Panc1 (cell line): ENCODE measurements around the gene FBXL4. TPM values are rescaled to one million over a fixed set of nuclear protein-coding genes. Genes with fewer than 3 reads are reported as not detected.

Experiments
- ATAC-seq: fragments of 200-7000 bp; cut with Tn5 transposase; 2 replicates; pipeline ENCODE4 v1.9.1; 2020; ENCODE audit warnings: mild to moderate bottlenecking, moderate library complexity
- BruUV-seq: library from RNA; stranded (reverse); fragments of 400-500 nt; replicated peaks from 2 replicates; lab custom pipeline; 2021; lab: Mats Ljungman, UMichigan
- CTCF ChIA-PET: fragments of 300-600 bp; sonication (Branson Sonifier 250); formaldehyde crosslinking; loops from one replicate; lab custom pipeline; 2022; ENCODE audit warnings: antibody characterized with exemption; lab: Charles Lee
- POLR2A ChIA-PET: fragments of 300-600 bp; sonication (Branson Sonifier 250); formaldehyde crosslinking; loops from one replicate; lab custom pipeline; 2022; ENCODE audit warnings: antibody characterized with exemption; lab: Charles Lee
- DNase-seq: peaks from one replicate; pipeline ENCODE4 v3.0.0-alpha.2; 2010; ENCODE audit warnings: low read depth, low spot score
- H3K27ac ChIP-seq: 2 replicates; pipeline ENCODE4 v1.5.1; 2011; ENCODE audit warnings: mild to moderate bottlenecking, low read length, inconsistent platforms
- H3K27me3 ChIP-seq: fragments of 200-500 bp; sonication (Bioruptor generic); 2 replicates; pipeline ENCODE4 v1.6.0; 2014; ENCODE audit warnings: low read length, inconsistent platforms; ENCODE audit not compliant: control insufficient read depth, insufficient read depth
- H3K36me3 ChIP-seq: fragments of 200-500 bp; sonication (Bioruptor generic); 2 replicates; pipeline ENCODE4 v1.5.1; 2014; ENCODE audit warnings: inconsistent platforms, mild to moderate bottlenecking, low read length, moderate library complexity; ENCODE audit not compliant: control insufficient read depth, insufficient read depth
- H3K4me1 ChIP-seq: 2 replicates; pipeline ENCODE4 v1.5.1; 2011; ENCODE audit warnings: inconsistent platforms, mild to moderate bottlenecking, low read length, moderate library complexity; ENCODE audit not compliant: control insufficient read depth, insufficient read depth
- H3K4me3 ChIP-seq, 2 experiments: 2 replicates each; pipeline ENCODE4 v1.5.1; 2011 to 2012; ENCODE audit warnings: low read depth in 2 of 2, low read length in 2 of 2, mild to moderate bottlenecking in 2 of 2, inconsistent platforms in 1 of 2, moderate library complexity in 1 of 2
- H3K9me3 ChIP-seq: fragments of 200-500 bp; sonication (Bioruptor generic); 2 replicates; pipeline ENCODE4 v1.5.1; 2014; ENCODE audit warnings: low read depth, mild to moderate bottlenecking, inconsistent platforms, low read length, moderate library complexity; ENCODE audit not compliant: control insufficient read depth, insufficient read depth
- CTCF ChIP-seq: fragments of 450-650 bp; IDR thresholded peaks from 2 replicates; pipeline ENCODE4 v1.5.1; 2017; ENCODE audit warnings: mild to moderate bottlenecking
- POLR2AphosphoS5 ChIP-seq: IDR thresholded peaks from 2 replicates; pipeline ENCODE4 v1.6.1; 2012; ENCODE audit warnings: mild to moderate bottlenecking, low read depth, low read length, moderate library complexity
- REST ChIP-seq, 2 experiments: IDR thresholded peaks; 2 replicates each; pipeline ENCODE4 v1.6.1; 2011 to 2012; ENCODE audit warnings: low read depth in 2 of 2, control low read depth in 1 of 2, low read length in 1 of 2, mild to moderate bottlenecking in 1 of 2, moderate library complexity in 1 of 2; ENCODE audit not compliant: insufficient read depth in 1 of 2
- SIN3A ChIP-seq: IDR thresholded peaks from 2 replicates; pipeline ENCODE4 v1.6.1; 2012; ENCODE audit warnings: low read depth, mild to moderate bottlenecking, low read length, moderate library complexity, borderline replicate concordance; ENCODE audit not compliant: insufficient read depth
- TCF7L2 ChIP-seq: IDR thresholded peaks from 2 replicates; pipeline ENCODE4 v1.6.1; 2011; ENCODE audit warnings: mild to moderate bottlenecking, low read depth, low read length, inconsistent platforms
- in situ Hi-C: cut with HindIII; loops from 2 replicates; pipeline ENCODE4 v1.10.0; 2016; ENCODE audit warnings: low sequenced_read_pairs, low pct_unique_long_range_greater_than_20kb
- intact Hi-C: fragments of 100-400 bp; cut with micrococcal nuclease; formaldehyde crosslinking; loops from one replicate; pipeline ENCODE4 v1.10.0; 2022; ENCODE audit not compliant: unreplicated experiment
- total RNA-seq: library from RNA; stranded (reverse); gene quantifications from one replicate; pipeline ENCODE4 v1.2.1, GENCODE V29; 2021; ENCODE audit not compliant: unreplicated experiment

FBXL4 gene
- total RNA-seq, 1 experiment from 2014 or later: 11.5 TPM

- no TSS peak for BruUV-seq
- in situ Hi-C loops (no loop called here), intact Hi-C loops (no loop called here)
- CTCF ChIA-PET: no interaction called here
- H3K27ac ChIP-seq: no peak overlapping the region
- no peak overlapping the region for H3K4me3 ChIP-seq
- H3K4me1 ChIP-seq: no peaks in the 10 kb centered on the region
- ATAC-seq: no peak
- no peak for DNase-seq
- H3K9me3 ChIP-seq: no peaks in the 10 kb centered on the region
- TF ChIP-seq POLR2AphosphoS5 (no peak), TCF7L2 (no peak), CTCF (no peak), SIN3A (no peak), REST (IDR thresholded peaks at IDR 0.05; ENCODE audit: insufficient read depth in 1 of 2, low read depth in 2 of 2, low read length in 1 of 2) (no peak)
- H3K27me3 ChIP-seq: no peaks in the 10 kb centered on the region
- H3K36me3 ChIP-seq: no peaks in the 10 kb centered on the region
- POLR2A ChIA-PET: no interaction called here
Measured at GRCh38 chr6:98975421-98975820, 27.7 kb upstream of the FBXL4 start.

GRCh38 chr6:98974309-98974708 lies 26.6 kb upstream of the FBXL4 start:
- H3K27me3 ChIP-seq: no peaks in the 10 kb centered on the region
- POLR2A ChIA-PET: no interaction called here
- H3K27ac ChIP-seq: no peak overlapping the region
- ATAC-seq: no peak
- in situ Hi-C loops: no loop called here
- no peaks in the 10 kb centered on the region for H3K9me3 ChIP-seq
- H3K4me1 ChIP-seq: no peaks in the 10 kb centered on the region
- BruUV-seq: no TSS peak
- TF ChIP-seq CTCF (no peak), REST (IDR thresholded peaks at IDR 0.05; ENCODE audit: insufficient read depth in 1 of 2, low read depth in 2 of 2, low read length in 1 of 2) (no peak), SIN3A (no peak), POLR2AphosphoS5 (no peak), TCF7L2 (no peak)
- no peaks in the 10 kb centered on the region for H3K36me3 ChIP-seq
- CTCF ChIA-PET: no interaction called here
- intact Hi-C loops: no loop called here
- no peak for DNase-seq
- H3K4me3 ChIP-seq: no peak overlapping the region
